Breast epithelium (tissue), 3 donors: ENCODE data around the gene PRR18.

Experiments used
- POLR2A ChIP-seq: fragments of 450-650 bp; IDR thresholded peaks from one replicate; pipeline ENCODE4 v1.6.1; 2016; ENCODE audit warnings: antibody characterized with exemption, mild to moderate bottlenecking, moderate library complexity
- TF ChIP-seq, protein P1 (sequence below), 3 donors: fragments of 450-650 bp; IDR thresholded peaks; one replicate each; pipeline ENCODE4 v1.5.1; 2016 to 2017; ENCODE audit warnings: antibody characterized with exemption in 3 of 3, mild to moderate bottlenecking in 3 of 3, moderate library complexity in 3 of 3

DNA sequence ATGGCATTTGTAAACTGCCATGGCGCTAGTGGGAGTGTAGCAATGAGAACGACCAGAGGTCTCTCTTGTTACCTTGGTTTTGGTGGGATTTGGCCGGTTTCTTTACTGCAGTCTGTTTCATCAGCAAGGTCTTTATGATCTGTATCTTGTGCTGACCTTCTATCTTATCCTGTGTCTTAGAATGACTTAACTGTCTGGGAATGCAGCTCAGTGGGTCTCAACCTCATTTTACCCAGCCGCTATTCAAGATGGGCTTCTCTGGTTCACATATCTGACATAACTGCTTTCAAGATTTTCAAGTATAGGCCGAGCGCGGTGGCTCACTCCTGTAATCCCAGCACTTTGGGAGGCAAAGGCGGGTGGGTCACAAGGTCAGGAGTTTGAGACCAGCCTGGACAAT, 36.0 kb upstream of the PRR18 start:
- no peak for TF ChIP-seq POLR2A
- TF ChIP-seq, protein P1, sequence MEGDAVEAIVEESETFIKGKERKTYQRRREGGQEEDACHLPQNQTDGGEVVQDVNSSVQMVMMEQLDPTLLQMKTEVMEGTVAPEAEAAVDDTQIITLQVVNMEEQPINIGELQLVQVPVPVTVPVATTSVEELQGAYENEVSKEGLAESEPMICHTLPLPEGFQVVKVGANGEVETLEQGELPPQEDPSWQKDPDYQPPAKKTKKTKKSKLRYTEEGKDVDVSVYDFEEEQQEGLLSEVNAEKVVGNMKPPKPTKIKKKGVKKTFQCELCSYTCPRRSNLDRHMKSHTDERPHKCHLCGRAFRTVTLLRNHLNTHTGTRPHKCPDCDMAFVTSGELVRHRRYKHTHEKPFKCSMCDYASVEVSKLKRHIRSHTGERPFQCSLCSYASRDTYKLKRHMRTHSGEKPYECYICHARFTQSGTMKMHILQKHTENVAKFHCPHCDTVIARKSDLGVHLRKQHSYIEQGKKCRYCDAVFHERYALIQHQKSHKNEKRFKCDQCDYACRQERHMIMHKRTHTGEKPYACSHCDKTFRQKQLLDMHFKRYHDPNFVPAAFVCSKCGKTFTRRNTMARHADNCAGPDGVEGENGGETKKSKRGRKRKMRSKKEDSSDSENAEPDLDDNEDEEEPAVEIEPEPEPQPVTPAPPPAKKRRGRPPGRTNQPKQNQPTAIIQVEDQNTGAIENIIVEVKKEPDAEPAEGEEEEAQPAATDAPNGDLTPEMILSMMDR (IDR thresholded peaks at IDR 0.05) = no peak
